Breast epithelium (tissue), 4 donors: ENCODE data around the gene CTNND2. TPM values are rescaled to one million over a fixed set of nuclear protein-coding genes. Genes with fewer than 3 reads are reported as not detected.

ENCODE experiments used
- DNase-seq, 2 donors: peaks; one replicate each; pipeline ENCODE4 v3.0.0-alpha.2; 2019; ENCODE audit warnings: low spot score in 2 of 2
- H3K27ac ChIP-seq, 2 donors: fragments of 200-600 bp; sonication (generic) in 1 of 2; one replicate each; pipeline ENCODE4 v1.5.1; 2016 to 2019; ENCODE audit warnings: mild to moderate bottlenecking in 1 of 2
- H3K27me3 ChIP-seq, 2 donors: fragments of 200-600 bp; sonication (generic) in 1 of 2; one replicate each; pipeline versions ENCODE4 v1.5.1 to v1.6.0; 2017 to 2019; ENCODE audit warnings: control low read depth in 1 of 2, mild to moderate bottlenecking in 1 of 2
- H3K36me3 ChIP-seq: fragments of 200-600 bp; one replicate; pipeline ENCODE4 v1.5.1; 2019
- H3K4me1 ChIP-seq, 2 donors: fragments of 200-600 bp; sonication (generic); one replicate each; pipeline ENCODE4 v1.5.1; 2016 to 2019; ENCODE audit warnings: control low read depth in 1 of 2
- H3K4me3 ChIP-seq, 3 donors: fragments of 200-600 bp; sonication (generic); 1 replicate in 2 of 3; 2 replicates in 1 of 3; pipeline ENCODE4 v1.5.1; 2016 to 2019; ENCODE audit warnings: mild to moderate bottlenecking in 3 of 3, moderate library complexity in 2 of 3
- H3K9me3 ChIP-seq, 2 donors: fragments of 200-600 bp; sonication (generic) in 1 of 2; one replicate each; pipeline ENCODE4 v1.5.1; 2016 to 2019; ENCODE audit warnings: control low read depth in 1 of 2
- POLR2A ChIP-seq: fragments of 450-650 bp; IDR thresholded peaks from one replicate; pipeline ENCODE4 v1.6.1; 2016; ENCODE audit warnings: antibody characterized with exemption, mild to moderate bottlenecking, moderate library complexity
- POLR2AphosphoS5 ChIP-seq, 3 donors: sonication (generic); formaldehyde crosslinking; IDR thresholded peaks; one replicate each; pipeline ENCODE4 v1.6.1; 2017; ENCODE audit warnings: antibody characterized with exemption in 3 of 3
- intact Hi-C: fragments of 100-400 bp; cut with DNase I; formaldehyde crosslinking; loops from one replicate; pipeline ENCODE4 v1.15.1; 2023; ENCODE audit warnings: low total_unique reads
- total RNA-seq, 3 donors: library from RNA; depleted of rRNA; stranded (reverse); fragments of >200 nt; gene quantifications; one replicate each; pipeline ENCODE4 v1.1.0, GENCODE V29; 2016
- TF ChIP-seq, protein P1 (sequence below), 3 donors: fragments of 450-650 bp; IDR thresholded peaks; one replicate each; pipeline ENCODE4 v1.5.1; 2016 to 2017; ENCODE audit warnings: antibody characterized with exemption in 3 of 3, mild to moderate bottlenecking in 3 of 3, moderate library complexity in 3 of 3

Gene CTNND2
- total RNA-seq, 3 donors from 2014 or later = 3.3 to 6.0 TPM; not detected in 1

DNA sequence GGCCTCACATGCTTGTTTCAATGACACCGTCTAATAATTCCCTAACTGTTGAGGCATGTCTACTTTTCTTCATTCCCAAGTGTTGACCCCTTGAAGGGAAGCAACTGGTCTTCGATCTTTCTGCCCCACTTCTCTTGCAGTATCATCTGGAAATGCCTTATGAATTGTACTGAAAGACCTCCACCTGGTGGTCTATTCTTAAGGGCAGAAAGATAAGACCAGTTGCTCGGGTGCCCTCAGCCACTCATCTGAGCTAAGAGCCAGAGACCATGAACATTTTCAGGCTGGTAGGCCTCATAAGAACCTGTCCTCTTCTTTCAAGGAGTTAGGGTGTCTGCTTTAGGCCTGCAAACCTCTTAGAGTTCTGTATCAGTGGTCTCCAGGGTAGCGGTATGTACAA, 542.5 kb downstream of the CTNND2 start:
- Histone ChIP-seq H3K4me3 (no peak overlapping the region), H3K36me3 (no peaks in the 10 kb centered on the region), H3K27me3 (no peaks in the 10 kb centered on the region), H3K27ac (no peak overlapping the region), H3K9me3 (no peaks in the 10 kb centered on the region), H3K4me1 (no peaks in the 10 kb centered on the region)
- TF ChIP-seq, protein P1, sequence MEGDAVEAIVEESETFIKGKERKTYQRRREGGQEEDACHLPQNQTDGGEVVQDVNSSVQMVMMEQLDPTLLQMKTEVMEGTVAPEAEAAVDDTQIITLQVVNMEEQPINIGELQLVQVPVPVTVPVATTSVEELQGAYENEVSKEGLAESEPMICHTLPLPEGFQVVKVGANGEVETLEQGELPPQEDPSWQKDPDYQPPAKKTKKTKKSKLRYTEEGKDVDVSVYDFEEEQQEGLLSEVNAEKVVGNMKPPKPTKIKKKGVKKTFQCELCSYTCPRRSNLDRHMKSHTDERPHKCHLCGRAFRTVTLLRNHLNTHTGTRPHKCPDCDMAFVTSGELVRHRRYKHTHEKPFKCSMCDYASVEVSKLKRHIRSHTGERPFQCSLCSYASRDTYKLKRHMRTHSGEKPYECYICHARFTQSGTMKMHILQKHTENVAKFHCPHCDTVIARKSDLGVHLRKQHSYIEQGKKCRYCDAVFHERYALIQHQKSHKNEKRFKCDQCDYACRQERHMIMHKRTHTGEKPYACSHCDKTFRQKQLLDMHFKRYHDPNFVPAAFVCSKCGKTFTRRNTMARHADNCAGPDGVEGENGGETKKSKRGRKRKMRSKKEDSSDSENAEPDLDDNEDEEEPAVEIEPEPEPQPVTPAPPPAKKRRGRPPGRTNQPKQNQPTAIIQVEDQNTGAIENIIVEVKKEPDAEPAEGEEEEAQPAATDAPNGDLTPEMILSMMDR (IDR thresholded peaks at IDR 0.05) = no peak
- TF ChIP-seq POLR2A (no peak), POLR2AphosphoS5 (IDR thresholded peaks at IDR 0.05) (no peak)
- intact Hi-C loops = no loop called here
- no peak for DNase-seq

DNA sequence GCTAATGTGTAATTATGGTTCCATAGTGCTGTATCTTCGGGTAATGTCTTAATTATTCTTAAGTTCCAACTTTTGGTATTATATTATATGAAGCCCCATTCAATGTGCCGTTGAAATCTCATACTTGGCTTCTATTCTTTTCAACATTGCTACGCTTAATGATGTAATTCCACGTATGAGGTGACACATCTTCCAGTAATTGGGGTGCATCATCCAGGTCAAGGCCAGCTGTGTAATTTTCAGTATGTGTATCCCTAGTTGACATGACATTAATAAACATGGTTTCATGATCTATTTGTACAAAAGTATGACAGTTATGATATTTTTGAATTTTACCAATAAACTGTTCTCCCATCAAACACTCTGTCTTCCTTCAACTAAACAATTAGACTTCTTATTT, 546.3 kb downstream of the CTNND2 start:
- TF ChIP-seq POLR2AphosphoS5 (IDR thresholded peaks at IDR 0.05) = no peak
- TF ChIP-seq, protein P1 (IDR thresholded peaks at IDR 0.05) = no peak
- Histone ChIP-seq H3K27me3 (no peaks in the 10 kb centered on the region), H3K9me3 (no peaks in the 10 kb centered on the region), H3K4me3 (no peak overlapping the region), H3K36me3 (no peaks in the 10 kb centered on the region), H3K4me1 (no peaks in the 10 kb centered on the region), H3K27ac (no peak overlapping the region)
- intact Hi-C loops = no loop called here
- DNase-seq = no peak

DNA sequence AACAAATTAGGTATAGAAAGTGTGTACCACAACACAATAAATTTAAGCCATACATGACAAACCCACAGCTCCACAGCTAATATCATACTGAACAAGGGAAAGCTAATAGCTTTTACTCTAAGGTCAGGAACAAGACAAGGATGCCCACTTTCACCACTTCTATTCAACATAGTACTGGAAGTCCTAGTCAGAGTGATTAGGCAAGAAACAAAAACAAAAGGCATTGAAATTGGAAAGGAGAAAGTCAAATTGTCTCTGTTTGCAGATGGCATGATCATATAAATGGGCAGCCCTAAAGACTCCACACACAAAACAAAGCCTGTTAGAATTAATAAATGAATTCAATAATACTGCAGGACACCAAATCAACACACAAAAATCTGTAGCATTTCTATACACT, 548.8 kb downstream of the CTNND2 start:
- no peak overlapping the region for H3K4me3 ChIP-seq
- no peaks in the 10 kb centered on the region for H3K9me3 ChIP-seq
- intact Hi-C loops = no loop called here
- DNase-seq = no peak
- no peak for TF ChIP-seq POLR2A
- no peak for TF ChIP-seq POLR2AphosphoS5 (IDR thresholded peaks at IDR 0.05)
- TF ChIP-seq, protein P1 (IDR thresholded peaks at IDR 0.05) = no peak
- H3K4me1 ChIP-seq = no peaks in the 10 kb centered on the region
- no peaks in the 10 kb centered on the region for H3K27me3 ChIP-seq
- H3K36me3 ChIP-seq = no peaks in the 10 kb centered on the region
- no peak overlapping the region for H3K27ac ChIP-seq

DNA sequence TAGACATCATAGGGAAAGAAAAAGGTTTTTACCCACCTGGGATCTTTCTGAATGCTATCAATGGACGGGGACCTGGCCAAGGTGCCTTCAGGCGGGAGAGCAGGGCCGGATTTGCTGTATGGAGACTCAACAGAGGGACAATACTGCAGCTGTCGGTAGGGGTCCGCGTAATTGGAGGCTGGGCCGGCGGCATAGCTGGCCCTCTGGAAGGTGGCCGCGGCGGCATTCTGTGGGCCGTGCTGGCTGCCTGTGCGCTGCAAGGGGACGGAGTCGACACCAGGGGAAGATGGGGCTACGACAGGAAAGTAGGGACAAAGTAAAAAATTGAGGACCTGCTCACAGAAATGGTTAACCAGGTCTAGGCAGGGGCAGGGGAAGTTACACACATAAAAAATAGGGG, 557.9 kb downstream of the CTNND2 start:
- TF ChIP-seq POLR2A = no peak
- TF ChIP-seq POLR2AphosphoS5 (IDR thresholded peaks at IDR 0.05) = no peak
- TF ChIP-seq, protein P1 (IDR thresholded peaks at IDR 0.05) = no peak
- DNase-seq = no peak
- no peak overlapping the region for H3K27ac ChIP-seq
- intact Hi-C loops = no loop called here
- H3K36me3 ChIP-seq = no peaks in the 10 kb centered on the region
- no peaks in the 10 kb centered on the region for H3K4me1 ChIP-seq
- no peak overlapping the region for H3K4me3 ChIP-seq
- no peaks in the 10 kb centered on the region for H3K27me3 ChIP-seq
- no peaks in the 10 kb centered on the region for H3K9me3 ChIP-seq

DNA sequence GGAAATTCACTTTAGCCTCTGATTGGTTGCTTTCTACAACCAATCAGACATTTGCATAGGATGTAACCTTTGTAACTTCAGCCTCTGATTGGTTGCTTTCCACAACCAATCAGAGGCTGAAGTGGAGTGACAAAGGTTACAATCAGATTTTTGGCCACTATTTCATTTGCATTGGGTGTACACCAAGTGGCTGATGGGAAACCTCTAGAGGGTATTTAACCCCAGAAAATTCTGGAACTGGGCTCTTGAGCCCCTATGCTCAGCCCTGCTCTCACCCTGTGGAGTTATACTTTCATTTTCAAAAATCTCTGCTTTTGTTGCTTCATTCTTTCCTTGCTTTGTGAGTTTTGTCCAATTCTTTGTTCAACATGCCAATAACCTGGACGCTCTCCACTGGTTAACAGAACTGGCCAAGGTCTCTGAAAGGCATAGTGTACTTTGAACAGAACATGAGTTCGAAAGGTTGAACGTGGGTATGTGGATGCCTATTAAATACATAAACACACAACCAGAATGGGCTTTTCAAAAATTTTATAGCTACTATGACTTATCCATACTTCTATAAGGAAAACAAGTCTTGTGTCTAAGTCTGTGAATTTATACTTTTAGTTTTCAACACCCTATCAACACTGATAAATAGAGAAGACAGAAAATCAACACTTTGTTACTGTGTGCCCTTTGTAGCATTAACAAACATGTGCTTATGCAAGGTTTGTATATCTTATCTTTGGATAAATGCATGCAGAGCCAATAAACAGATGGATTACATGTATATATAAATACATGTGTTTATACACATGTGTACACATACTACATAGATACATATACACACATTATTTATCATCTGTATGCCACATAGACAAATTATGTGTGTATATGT, 568.1 kb downstream of the CTNND2 start:
- H3K27me3 ChIP-seq = no peaks in the 10 kb centered on the region
- no peaks in the 10 kb centered on the region for H3K4me1 ChIP-seq
- no peaks in the 10 kb centered on the region for H3K36me3 ChIP-seq
- intact Hi-C loops = no loop called here
- no peak overlapping the region for H3K27ac ChIP-seq
- no peak overlapping the region for H3K4me3 ChIP-seq
- TF ChIP-seq, protein P1 (IDR thresholded peaks at IDR 0.05) = no peak
- TF ChIP-seq POLR2AphosphoS5 (IDR thresholded peaks at IDR 0.05) = no peak
- TF ChIP-seq POLR2A = no peak
- DNase-seq = no peak
- H3K9me3 ChIP-seq = no peaks in the 10 kb centered on the region
